Kasumi-1 (cell line): ENCODE measurements around the gene CCNA1.

ENCODE experiments used
- DNase-seq, 2 experiments: peaks; one replicate each; lab custom pipeline; 2025; lab: John Stamatoyannopoulos, UW

The CCNA1 gene

GRCh38 chr13:36454121-36454520, 21.8 kb downstream of the CCNA1 start:
- no peak for DNase-seq

GRCh38 chr13:36454987-36455386, 22.7 kb downstream of the CCNA1 start:
- DNase-seq, result no peak

- no peak for DNase-seq
Measured at GRCh38 chr13:36456577-36456976, 24.3 kb downstream of the CCNA1 start.

GRCh38 chr13:36461506-36461905, 29.2 kb downstream of the CCNA1 start:
- DNase-seq, result no peak

- no peak for DNase-seq
Measured at GRCh38 chr13:36475468-36475867, 43.2 kb downstream of the CCNA1 start.

GRCh38 chr13:36476661-36477060, 44.4 kb downstream of the CCNA1 start:
- no peak for DNase-seq

GRCh38 chr13:36480726-36481427, 48.6 kb downstream of the CCNA1 start:
- peak; percentile 15 to 27 for DNase-seq

- DNase-seq, result no peak
Measured at GRCh38 chr13:36490055-36490454, 57.8 kb downstream of the CCNA1 start.
